Measurements from ENCODE around the gene NHEJ1.

GRCh38 chr2:219161097-219161496, 482 bp upstream of the NHEJ1 start:
- TF ChIP-seq ASH2L (IDR thresholded peaks at IDR 0.05; ENCODE audit: insufficient read length, low read depth, low read length) (no peak), CEBPB (IDR thresholded peaks at IDR 0.05; ENCODE audit: borderline replicate concordance, low read depth, low read length) (no peak), ZNF329 (CRISPR knock-in tag; IDR thresholded peaks at IDR 0.05; ENCODE audit: low read depth) (no peak), HDAC1 (CRISPR knock-in tag; IDR thresholded peaks at IDR 0.05) (no peak)

Data from HepG2 (cell line).